Lower lobe of right lung (tissue), 2 donors: Measurements from ENCODE around the gene PTH2R. TPM values are rescaled to one million over a fixed set of nuclear protein-coding genes. Genes with fewer than 3 reads are reported as not detected.
"Not testable (repeated sequence)": the region's sequence is repeated elsewhere in the genome, so short reads cannot be mapped to it uniquely, and the experiment has no call there.

ENCODE experiments used
- ATAC-seq, 2 donors: fragments of 200-7000 bp; cut with Tn5 transposase; one replicate each; pipeline ENCODE4 v1.9.1; 2020 to 2022; ENCODE audit warnings: mild to moderate bottlenecking in 2 of 2, moderate library complexity in 2 of 2
- DNase-seq: peaks from one replicate; pipeline ENCODE4 v3.0.0-alpha.2; 2020
- H3K27ac ChIP-seq: fragments of 200-600 bp; one replicate; pipeline ENCODE4 v1.8.0; 2022
- H3K27me3 ChIP-seq: fragments of 200-600 bp; one replicate; pipeline ENCODE4 v1.8.0; 2022; ENCODE audit warnings: low read depth
- H3K36me3 ChIP-seq: fragments of 200-600 bp; one replicate; pipeline ENCODE4 v1.8.0; 2022; ENCODE audit warnings: mild to moderate bottlenecking
- H3K4me1 ChIP-seq: fragments of 200-600 bp; one replicate; pipeline ENCODE4 v1.8.0; 2022
- H3K4me3 ChIP-seq: fragments of 200-600 bp; one replicate; pipeline ENCODE4 v1.8.0; 2022; ENCODE audit warnings: mild to moderate bottlenecking
- H3K9me3 ChIP-seq: fragments of 200-600 bp; one replicate; pipeline ENCODE4 v1.8.0; 2022
- CTCF ChIP-seq: fragments of 200-600 bp; IDR thresholded peaks from one replicate; pipeline ENCODE4 v1.8.0; 2022; ENCODE audit warnings: antibody characterized with exemption, mild to moderate bottlenecking
- intact Hi-C: fragments of 100-400 bp; cut with DNase I; formaldehyde crosslinking; loops from one replicate; pipeline ENCODE4 v1.11.0; 2022
- total RNA-seq: library from RNA; stranded (reverse); fragmentation: NEBNext Ultra II Directional; extraction: Animal tissue kit (Norgen Biotek cat#: 25700); gene quantifications from one replicate; pipeline ENCODE4 v1.2.1, GENCODE V29; 2021
- donor health status: DM: no; HTN: yes; CAD: no; lungs with severe emphysema.

Gene PTH2R
- total RNA-seq, 1 donor from 2014 or later = 0.32 TPM

GRCh38 chr2:208502288-208502687 lies 95.7 kb downstream of the PTH2R start:
- intact Hi-C loops = no loop called here
- H3K9me3 ChIP-seq = no peaks in the 10 kb centered on the region
- H3K36me3 ChIP-seq = no peaks in the 10 kb centered on the region
- DNase-seq (no peak), ATAC-seq (no peak)
- no peak overlapping the region for H3K27ac ChIP-seq
- H3K27me3 ChIP-seq = no peaks in the 10 kb centered on the region
- no peak overlapping the region for H3K4me3 ChIP-seq
- no peak for TF ChIP-seq CTCF
- H3K4me1 ChIP-seq = no peaks in the 10 kb centered on the region

- H3K9me3 ChIP-seq, ATAC-seq, H3K4me3 ChIP-seq, intact Hi-C loops, H3K27ac ChIP-seq, H3K27me3 ChIP-seq, H3K4me1 ChIP-seq, H3K36me3 ChIP-seq, DNase-seq: not testable (repeated sequence)
Observed at GRCh38 chr2:208505365-208505764, 98.8 kb downstream of the PTH2R start.

GRCh38 chr2:208509586-208509985 lies 103.0 kb downstream of the PTH2R start:
- Histone ChIP-seq H3K4me3 (no peak overlapping the region), H3K9me3 (no peaks in the 10 kb centered on the region), H3K27me3 (no peaks in the 10 kb centered on the region), H3K4me1 (no peaks in the 10 kb centered on the region), H3K36me3 (no peaks in the 10 kb centered on the region), H3K27ac (no peak overlapping the region)
- no peak for DNase-seq
- intact Hi-C loops = no loop called here
- ATAC-seq = no peak
- no peak for TF ChIP-seq CTCF

GRCh38 chr2:208511016-208511415 lies 104.4 kb downstream of the PTH2R start:
- intact Hi-C loops = no loop called here

GRCh38 chr2:208511573-208511972 lies 105.0 kb downstream of the PTH2R start:
- Histone ChIP-seq H3K36me3 (no peaks in the 10 kb centered on the region), H3K9me3 (peaks cover 3% of the 10 kb centered on the region), H3K4me1 (no peaks in the 10 kb centered on the region), H3K4me3 (no peak overlapping the region), H3K27me3 (no peaks in the 10 kb centered on the region), H3K27ac (no peak overlapping the region)
- TF ChIP-seq CTCF = no peak
- DNase-seq (no peak), ATAC-seq (no peak)
- intact Hi-C loops = no loop called here

More at GRCh38 chr2:208511016-208511415, 104.4 kb downstream of the PTH2R start:
- Histone ChIP-seq H3K9me3 (peaks cover 3% of the 10 kb centered on the region), H3K36me3 (no peaks in the 10 kb centered on the region), H3K4me1 (no peaks in the 10 kb centered on the region), H3K4me3 (no peak overlapping the region), H3K27me3 (no peaks in the 10 kb centered on the region), H3K27ac (no peak overlapping the region)
- no peak for DNase-seq
- no peak for TF ChIP-seq CTCF
- ATAC-seq = no peak

- no peak for TF ChIP-seq CTCF
- Histone ChIP-seq H3K4me3 (no peak overlapping the region), H3K9me3 (peaks cover 3% of the 10 kb centered on the region), H3K27ac (no peak overlapping the region), H3K27me3 (no peaks in the 10 kb centered on the region), H3K36me3 (no peaks in the 10 kb centered on the region), H3K4me1 (no peaks in the 10 kb centered on the region)
- DNase-seq (no peak), ATAC-seq (no peak)
- intact Hi-C loops = no loop called here
Observed at GRCh38 chr2:208515099-208515498, 108.5 kb downstream of the PTH2R start.

GRCh38 chr2:208523069-208523468 lies 116.5 kb downstream of the PTH2R start:
- H3K27ac ChIP-seq, intact Hi-C loops, H3K4me3 ChIP-seq, H3K36me3 ChIP-seq, H3K27me3 ChIP-seq, DNase-seq, ATAC-seq, H3K4me1 ChIP-seq, H3K9me3 ChIP-seq: not testable (repeated sequence)

- H3K4me1 ChIP-seq, intact Hi-C loops, H3K27me3 ChIP-seq, DNase-seq, H3K27ac ChIP-seq, H3K9me3 ChIP-seq, ATAC-seq, H3K4me3 ChIP-seq, H3K36me3 ChIP-seq: not testable (repeated sequence)
Observed at GRCh38 chr2:208525165-208525564, 118.6 kb downstream of the PTH2R start.
